GM19025 (cell line): ENCODE measurements around the gene PHACTR4.
"Not testable (repeated sequence)": the region's sequence is repeated elsewhere in the genome, so short reads cannot be mapped to it uniquely, and the experiment has no call there.

Experiments
- ATAC-seq: cut with Tn5 transposase; IDR thresholded peaks from one replicate; pipeline ENCODE4 v1.9.1; 2021; ENCODE audit warnings: mild to moderate bottlenecking, low read depth, moderate library complexity; ENCODE audit not compliant: unreplicated experiment

Gene PHACTR4

GRCh38 chr1:28428012-28428411 lies 58.5 kb downstream of the PHACTR4 start:
- no peak for ATAC-seq

GRCh38 chr1:28428990-28429520 lies 59.5 kb downstream of the PHACTR4 start:
- no peak for ATAC-seq

GRCh38 chr1:28436211-28436769 lies 66.8 kb downstream of the PHACTR4 start:
- ATAC-seq: no peak

GRCh38 chr1:28437264-28437923 lies 67.9 kb downstream of the PHACTR4 start:
- no peak for ATAC-seq

GRCh38 chr1:28437924-28438699 lies 68.6 kb downstream of the PHACTR4 start:
- ATAC-seq: no peak

GRCh38 chr1:28439320-28439719 lies 69.8 kb downstream of the PHACTR4 start:
- no peak for ATAC-seq

- no peak for ATAC-seq
Observed at GRCh38 chr1:28441674-28442073, 72.1 kb downstream of the PHACTR4 start.

- no peak for ATAC-seq
Observed at GRCh38 chr1:28443550-28443949, 74.0 kb downstream of the PHACTR4 start.

GRCh38 chr1:28447679-28448078 lies 78.1 kb downstream of the PHACTR4 start:
- no peak for ATAC-seq

- not testable (repeated sequence) for ATAC-seq
Observed at GRCh38 chr1:28448094-28448611, 78.6 kb downstream of the PHACTR4 start.

GRCh38 chr1:28449904-28450303 lies 80.4 kb downstream of the PHACTR4 start:
- ATAC-seq: no peak

- ATAC-seq: no peak
Observed at GRCh38 chr1:28450561-28450960, 81.0 kb downstream of the PHACTR4 start.

GRCh38 chr1:28451011-28451410 lies 81.5 kb downstream of the PHACTR4 start:
- ATAC-seq: no peak

GRCh38 chr1:28456078-28456477 lies 86.5 kb downstream of the PHACTR4 start:
- no peak for ATAC-seq

- ATAC-seq: no peak
Observed at GRCh38 chr1:28457678-28458077, 88.1 kb downstream of the PHACTR4 start.

- ATAC-seq: no peak
Observed at GRCh38 chr1:28458237-28459228, 89.0 kb downstream of the PHACTR4 start.

- ATAC-seq: no peak
Observed at GRCh38 chr1:28466226-28466778, 96.8 kb downstream of the PHACTR4 start.

- ATAC-seq: no peak
Observed at GRCh38 chr1:28470146-28470545, 100.6 kb downstream of the PHACTR4 start.

- not testable (repeated sequence) for ATAC-seq
Observed at GRCh38 chr1:28479497-28479896, 110.0 kb downstream of the PHACTR4 start.

GRCh38 chr1:28480308-28480707 lies 110.8 kb downstream of the PHACTR4 start:
- ATAC-seq: no peak
